Naive B cell (primary cell): ENCODE data around the gene ZNF48. TPM values are rescaled to one million over a fixed set of nuclear protein-coding genes. Genes with fewer than 3 reads are reported as not detected.

Experiments
- ATAC-seq, 2 donors: fragments of 150-1000 bp; cut with Tn5 transposase; 2 replicates each; pipeline ENCODE4 v1.10.0; 2021; ENCODE audit warnings: low read depth in 2 of 2, mild to moderate bottlenecking in 2 of 2, moderate library complexity in 2 of 2
- DNase-seq: peaks from one replicate; pipeline ENCODE4 v3.0.0; 2022
- H3K27ac Mint-ChIP-seq, 6 donors: one replicate each; pipeline ENCODE4 v1.8.0; 2020 to 2022; ENCODE audit warnings: mild to moderate bottlenecking in 6 of 6, mixed read lengths in 6 of 6, moderate library complexity in 5 of 6, inconsistent platforms in 2 of 6
- H3K27me3 Mint-ChIP-seq, 3 donors: one replicate each; pipeline ENCODE4 v1.8.0; 2021 to 2022; ENCODE audit warnings: mixed read lengths in 3 of 3, mild to moderate bottlenecking in 1 of 3
- H3K36me3 Mint-ChIP-seq, 2 donors: one replicate each; pipeline ENCODE4 v1.8.0; 2020 to 2022; ENCODE audit warnings: mixed read lengths in 2 of 2, inconsistent platforms in 1 of 2, mild to moderate bottlenecking in 1 of 2
- H3K4me1 Mint-ChIP-seq, 3 donors: one replicate each; pipeline ENCODE4 v1.8.0; 2020 to 2022; ENCODE audit warnings: mixed read lengths in 3 of 3, inconsistent platforms in 1 of 3, mild to moderate bottlenecking in 1 of 3, moderate library complexity in 1 of 3
- H3K4me3 Mint-ChIP-seq, 8 donors: one replicate each; pipeline ENCODE4 v1.8.0; 2020 to 2022; ENCODE audit warnings: mild to moderate bottlenecking in 8 of 8, mixed read lengths in 8 of 8, moderate library complexity in 8 of 8, inconsistent platforms in 2 of 8
- H3K9me3 Mint-ChIP-seq, 7 donors: one replicate each; pipeline ENCODE4 v1.8.0; 2020 to 2022; ENCODE audit warnings: mixed read lengths in 7 of 7, mild to moderate bottlenecking in 5 of 7, inconsistent platforms in 2 of 7, moderate library complexity in 1 of 7
- polyA plus RNA-seq, 6 donors: library from polyadenylated mRNA; unstranded; fragments of 300-500 nt; fragmentation: Illumina TruSeq; gene quantifications; one replicate each; pipeline ENCODE4 v1.2.3, GENCODE V29; 2021; ENCODE audit warnings: low read depth in 6 of 6

The ZNF48 gene
- polyA plus RNA-seq, result 1 to 10 TPM; 3.4 to 9.9 (median 7.0) TPM

DNA sequence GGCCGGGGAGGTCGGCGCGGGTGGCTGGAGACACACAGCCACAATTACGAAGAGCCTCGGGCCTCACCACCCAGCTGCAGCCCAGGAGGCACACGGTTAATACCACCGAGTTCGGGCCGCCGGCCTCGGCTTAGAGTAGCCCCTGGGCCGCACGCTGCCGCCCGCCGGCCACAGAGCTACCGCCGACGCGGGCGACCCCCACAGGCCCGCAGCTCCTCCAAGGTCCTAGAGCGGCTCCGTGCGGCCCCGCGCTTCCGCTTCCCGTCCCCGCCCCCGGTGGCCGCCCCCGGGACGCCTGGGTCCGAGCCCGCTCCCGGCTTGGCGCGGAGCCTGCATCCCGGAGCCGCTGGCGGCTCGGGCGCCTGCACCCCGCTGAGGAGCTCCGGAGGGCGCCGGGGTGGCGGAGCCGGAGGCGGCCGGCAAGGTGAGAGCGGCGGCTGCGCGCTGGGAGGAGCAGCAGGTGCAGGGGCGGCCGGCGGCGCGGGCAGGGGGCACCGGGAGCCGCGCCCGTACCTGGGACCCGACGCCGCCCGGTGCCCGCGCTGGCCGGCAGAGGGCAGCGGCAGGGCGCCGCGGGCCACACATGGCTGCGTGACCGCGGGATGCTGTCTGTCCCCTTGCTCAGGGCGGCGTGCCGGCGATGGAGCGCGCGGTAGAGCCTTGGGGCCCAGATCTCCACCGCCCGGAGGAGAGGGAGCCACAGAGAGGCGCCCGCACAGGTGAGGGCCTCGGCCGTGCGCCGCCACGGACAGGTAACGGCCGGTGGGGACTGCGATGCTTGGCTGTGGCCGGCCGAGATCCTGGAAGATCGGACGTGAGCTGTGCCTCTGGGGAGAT, at the start of gene ZNF48:
Gene ZNF48 (plus strand): TSS at position 266 of the 837 bp plus-strand sequence. CDS start 375 bp downstream, at position 641.
- H3K4me3 Mint-ChIP-seq, result peak within 1 kb of the TSS; percentile 77 to 97 (median 92)
- H3K4me1 Mint-ChIP-seq, result peaks cover 25 to 45% (median 34%) of the 10 kb centered on the region in 3 donors
- no peaks in the 10 kb centered on the region for H3K36me3 Mint-ChIP-seq
- peak within 1 kb of the TSS; percentile 49 to 96 (median 84) for H3K27ac Mint-ChIP-seq
- DNase-seq (peak; percentile 81), ATAC-seq (peak; percentile 90 to 97)
- H3K9me3 Mint-ChIP-seq, result no peaks in the 10 kb centered on the region
- no peaks in the 10 kb centered on the region for H3K27me3 Mint-ChIP-seq

DNA sequence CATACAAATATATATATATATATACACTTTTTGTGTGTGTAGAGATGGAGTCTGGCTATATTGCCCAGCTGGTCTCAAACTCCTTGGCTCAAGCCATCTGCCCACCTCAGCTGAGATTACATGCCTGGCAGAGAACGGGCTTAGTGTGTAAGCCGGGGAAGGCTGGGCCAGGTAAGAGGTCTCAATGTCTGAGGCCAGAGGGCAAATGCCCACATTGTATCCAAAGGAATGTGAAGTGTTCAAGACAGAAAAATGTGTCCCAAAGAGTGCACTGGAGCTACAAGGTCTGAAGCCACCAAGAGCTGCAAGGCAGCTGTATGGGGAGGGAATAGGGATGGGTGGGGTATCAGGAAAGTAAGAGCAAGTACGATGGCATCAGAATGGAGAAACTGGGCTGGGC, 48.9 kb upstream of the ZNF48 start:
- Mint-ChIP-seq H3K9me3 (no peaks in the 10 kb centered on the region), H3K4me3 (no peak overlapping the region), H3K27ac (peak overlapping the region in 2 of 6 donors; percentile 18 to 81), H3K27me3 (no peaks in the 10 kb centered on the region), H3K4me1 (peaks cover 22 to 27% (median 23%) of the 10 kb centered on the region in 3 donors), H3K36me3 (no peaks in the 10 kb centered on the region)
- ATAC-seq, result no peak
- DNase-seq, result no peak

DNA sequence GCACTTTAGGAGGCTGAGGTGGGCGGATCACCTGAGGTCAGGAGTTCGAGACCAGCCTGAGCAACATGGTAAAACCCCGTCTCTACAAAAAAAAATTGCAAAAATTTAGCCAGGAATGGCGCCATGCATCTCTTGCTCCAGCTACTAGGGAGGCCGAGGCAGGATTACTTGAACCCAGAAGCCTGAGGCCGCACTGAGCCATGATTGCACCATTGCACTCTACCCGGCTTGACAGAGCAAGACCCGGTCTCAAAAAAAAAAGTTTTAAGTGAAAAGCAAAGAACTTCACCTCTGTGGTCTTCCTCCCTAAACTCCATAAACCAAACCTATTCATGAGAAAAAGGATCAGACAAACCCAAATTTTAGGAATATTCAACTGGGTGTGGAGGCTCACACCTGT, 47.1 kb upstream of the ZNF48 start:
- no peaks in the 10 kb centered on the region for H3K9me3 Mint-ChIP-seq
- DNase-seq (no peak), ATAC-seq (no peak)
- H3K27ac Mint-ChIP-seq, result peak overlapping the region in 4 of 6 donors; percentile 27 to 75 (median 45)
- peak overlapping the region in 1 of 8 donors; percentile 61 for H3K4me3 Mint-ChIP-seq
- no peaks in the 10 kb centered on the region for H3K27me3 Mint-ChIP-seq
- H3K4me1 Mint-ChIP-seq, result peaks cover 33 to 41% (median 33%) of the 10 kb centered on the region in 3 donors
- H3K36me3 Mint-ChIP-seq, result no peaks in the 10 kb centered on the region

DNA sequence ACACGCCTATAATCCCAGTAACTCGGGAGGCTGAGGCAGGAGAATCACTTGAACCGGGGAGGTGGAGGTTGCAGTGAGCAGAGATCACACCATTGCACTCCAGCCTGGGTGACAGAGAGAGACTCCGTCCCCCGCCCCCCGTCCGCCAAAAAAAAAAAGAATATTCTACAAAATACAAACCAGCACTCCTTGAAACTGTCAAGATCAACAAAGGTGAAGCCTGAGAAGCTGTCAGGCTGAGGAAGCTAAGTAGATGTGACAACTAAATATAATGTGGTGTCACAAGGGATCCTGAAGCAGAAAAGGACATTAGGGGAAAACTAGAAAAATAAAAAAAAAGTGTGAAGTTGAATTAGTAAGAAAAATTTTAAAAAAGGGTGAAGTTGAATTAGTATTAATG, 46.3 kb upstream of the ZNF48 start:
- peaks cover 35 to 49% (median 38%) of the 10 kb centered on the region in 3 donors for H3K4me1 Mint-ChIP-seq
- no peaks in the 10 kb centered on the region for H3K27me3 Mint-ChIP-seq
- H3K36me3 Mint-ChIP-seq, result no peaks in the 10 kb centered on the region
- ATAC-seq (no peak), DNase-seq (no peak)
- peak overlapping the region in 6 of 8 donors; percentile 16 to 81 (median 30) for H3K4me3 Mint-ChIP-seq
- no peaks in the 10 kb centered on the region for H3K9me3 Mint-ChIP-seq
- H3K27ac Mint-ChIP-seq, result peak overlapping the region in 4 of 6 donors; percentile 42 to 92 (median 81)

DNA sequence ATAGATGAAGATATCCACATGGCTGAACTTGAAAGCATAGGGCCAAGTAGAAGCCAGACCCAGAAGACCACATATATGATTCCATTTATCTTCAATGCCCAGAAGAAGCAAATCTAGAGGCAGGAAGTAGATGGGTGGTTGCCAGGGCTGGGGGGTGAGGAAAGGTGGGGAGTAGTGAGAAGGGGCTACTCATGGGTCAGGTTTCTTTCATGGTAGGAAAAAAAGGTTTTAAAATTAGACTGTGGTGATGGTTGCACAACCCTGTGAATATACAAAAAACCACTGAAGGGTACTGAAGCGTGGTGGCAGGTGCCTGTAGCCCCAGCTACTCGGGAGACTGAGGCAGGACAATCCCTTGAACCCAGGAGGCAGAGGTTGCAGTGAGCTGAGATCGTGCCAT, 45.5 kb upstream of the ZNF48 start:
- H3K9me3 Mint-ChIP-seq, result no peaks in the 10 kb centered on the region
- H3K27me3 Mint-ChIP-seq, result no peaks in the 10 kb centered on the region
- H3K36me3 Mint-ChIP-seq, result no peaks in the 10 kb centered on the region
- peak; percentile 30 to 34 for ATAC-seq
- H3K27ac Mint-ChIP-seq, result peak overlapping the region; percentile 54 to 92 (median 78)
- peaks cover 42 to 57% (median 44%) of the 10 kb centered on the region in 3 donors for H3K4me1 Mint-ChIP-seq
- H3K4me3 Mint-ChIP-seq, result peak overlapping the region in 7 of 8 donors; percentile 34 to 81 (median 69)
- no peak for DNase-seq

DNA sequence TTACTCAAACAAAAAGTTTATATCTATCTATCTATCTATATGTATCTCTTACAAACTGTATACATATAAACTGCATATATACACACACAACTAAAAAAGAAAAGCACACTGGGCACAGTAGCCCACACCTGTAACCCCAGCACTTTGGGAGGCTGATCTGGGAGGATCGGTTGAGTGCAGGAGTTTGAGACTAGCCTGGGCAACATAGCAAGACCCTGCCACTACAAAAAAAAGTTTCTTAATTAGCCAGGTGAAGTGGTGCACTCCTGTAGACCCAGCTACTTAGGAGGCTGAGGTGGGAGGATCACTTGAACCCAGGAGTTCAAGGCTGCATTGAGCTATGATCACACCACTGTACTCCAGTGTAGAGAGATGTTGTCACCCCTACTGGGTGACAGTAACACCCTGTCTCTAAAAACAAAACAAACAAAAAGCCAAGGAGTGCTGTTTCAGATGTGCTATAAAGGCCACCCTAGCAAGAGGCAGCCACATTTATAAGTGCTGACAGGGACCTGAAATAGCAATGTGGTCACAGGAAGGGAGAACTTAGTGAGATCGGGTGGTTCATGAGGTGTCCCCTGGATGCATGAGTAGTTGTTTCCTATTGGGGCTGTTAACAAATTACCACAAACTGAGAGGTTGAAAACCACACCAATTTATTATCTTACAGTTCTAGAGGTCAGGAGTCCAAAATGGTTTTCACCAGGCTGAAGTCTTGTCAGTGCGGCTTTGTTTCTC, 44.9 kb upstream of the ZNF48 start:
- Mint-ChIP-seq H3K4me3 (peak overlapping the region in 6 of 8 donors; percentile 50 to 81 (median 70)), H3K27ac (peak overlapping the region in 4 of 6 donors; percentile 65 to 93 (median 89)), H3K4me1 (peaks cover 46 to 62% (median 48%) of the 10 kb centered on the region in 3 donors), H3K27me3 (no peaks in the 10 kb centered on the region), H3K36me3 (no peaks in the 10 kb centered on the region), H3K9me3 (no peaks in the 10 kb centered on the region)
- no peak for ATAC-seq
- no peak for DNase-seq

DNA sequence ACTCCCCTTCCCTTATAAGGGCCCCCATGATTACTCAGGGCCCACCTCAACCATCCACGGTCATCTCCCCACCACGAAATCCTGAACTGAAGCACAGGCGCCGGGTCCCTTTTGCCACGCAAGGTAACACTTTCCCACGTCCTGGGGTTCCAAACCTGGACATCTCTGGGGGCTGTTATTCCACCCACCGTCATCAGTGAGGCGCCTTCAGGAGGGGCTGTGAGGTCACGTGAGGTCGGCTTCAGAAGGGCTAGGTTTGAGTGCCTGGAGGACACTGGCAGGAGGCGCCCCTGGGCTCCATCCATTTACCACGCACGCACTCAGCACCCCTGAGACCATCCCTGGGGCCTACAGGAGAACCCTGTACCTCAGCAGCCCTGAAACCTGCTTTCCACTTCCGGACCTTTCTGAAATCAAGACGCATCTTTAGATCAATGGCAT, 44.2 kb upstream of the ZNF48 start:
- Mint-ChIP-seq H3K4me3 (peak overlapping the region in 4 of 8 donors; percentile 19 to 71 (median 59)), H3K4me1 (peaks cover 51 to 69% (median 52%) of the 10 kb centered on the region in 3 donors), H3K27me3 (no peaks in the 10 kb centered on the region), H3K27ac (peak overlapping the region in 3 of 6 donors; percentile 72 to 92 (median 86)), H3K9me3 (no peaks in the 10 kb centered on the region), H3K36me3 (no peaks in the 10 kb centered on the region)
- DNase-seq (no peak), ATAC-seq (no peak)

DNA sequence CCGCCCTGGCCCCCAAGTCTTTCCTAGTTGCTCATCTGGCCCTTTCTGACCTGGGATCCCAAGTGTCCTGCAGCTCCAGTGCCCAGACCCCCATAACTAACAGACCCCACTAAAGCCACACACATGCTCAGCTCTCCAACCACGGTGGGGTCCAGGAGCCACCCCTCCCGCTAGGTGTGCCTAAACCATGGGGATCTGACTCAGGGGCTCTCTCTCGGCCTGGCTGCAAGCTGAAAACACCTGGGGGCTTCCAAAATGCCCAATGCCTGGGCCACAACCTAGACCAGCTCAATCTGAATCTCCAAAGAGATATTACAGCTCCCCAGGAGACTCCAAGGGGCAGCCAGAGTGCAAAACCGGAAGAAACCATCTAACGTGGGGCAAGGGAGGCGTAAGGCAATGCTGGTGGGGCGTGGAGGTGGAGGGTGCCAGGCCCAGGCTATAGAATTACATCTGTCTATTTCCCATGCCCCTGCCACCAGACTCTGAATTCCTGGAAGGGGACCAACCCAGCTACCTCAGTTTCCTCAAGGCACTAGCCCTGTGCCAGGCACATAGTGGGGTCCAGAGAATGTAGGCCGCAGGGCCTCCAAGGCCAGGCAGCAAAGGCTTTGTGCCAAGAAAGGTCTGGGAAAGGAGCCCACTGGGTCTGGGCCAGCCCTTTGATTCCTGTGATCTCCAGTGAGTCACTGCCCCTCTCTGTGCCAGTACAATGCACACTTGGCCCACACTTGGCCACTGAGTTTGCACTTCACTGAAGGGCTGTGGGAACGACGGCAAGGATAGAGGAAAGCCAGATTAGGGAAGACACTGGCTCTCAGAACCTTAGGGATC, 43.4 kb upstream of the ZNF48 start:
- Mint-ChIP-seq H3K36me3 (no peaks in the 10 kb centered on the region), H3K9me3 (no peaks in the 10 kb centered on the region), H3K4me3 (peak overlapping the region in 7 of 8 donors; percentile 19 to 98 (median 54)), H3K27me3 (no peaks in the 10 kb centered on the region), H3K4me1 (peaks cover 55 to 77% (median 57%) of the 10 kb centered on the region in 3 donors), H3K27ac (peak overlapping the region in 4 of 6 donors; percentile 5 to 89 (median 79))
- ATAC-seq, result no peak
- no peak for DNase-seq

DNA sequence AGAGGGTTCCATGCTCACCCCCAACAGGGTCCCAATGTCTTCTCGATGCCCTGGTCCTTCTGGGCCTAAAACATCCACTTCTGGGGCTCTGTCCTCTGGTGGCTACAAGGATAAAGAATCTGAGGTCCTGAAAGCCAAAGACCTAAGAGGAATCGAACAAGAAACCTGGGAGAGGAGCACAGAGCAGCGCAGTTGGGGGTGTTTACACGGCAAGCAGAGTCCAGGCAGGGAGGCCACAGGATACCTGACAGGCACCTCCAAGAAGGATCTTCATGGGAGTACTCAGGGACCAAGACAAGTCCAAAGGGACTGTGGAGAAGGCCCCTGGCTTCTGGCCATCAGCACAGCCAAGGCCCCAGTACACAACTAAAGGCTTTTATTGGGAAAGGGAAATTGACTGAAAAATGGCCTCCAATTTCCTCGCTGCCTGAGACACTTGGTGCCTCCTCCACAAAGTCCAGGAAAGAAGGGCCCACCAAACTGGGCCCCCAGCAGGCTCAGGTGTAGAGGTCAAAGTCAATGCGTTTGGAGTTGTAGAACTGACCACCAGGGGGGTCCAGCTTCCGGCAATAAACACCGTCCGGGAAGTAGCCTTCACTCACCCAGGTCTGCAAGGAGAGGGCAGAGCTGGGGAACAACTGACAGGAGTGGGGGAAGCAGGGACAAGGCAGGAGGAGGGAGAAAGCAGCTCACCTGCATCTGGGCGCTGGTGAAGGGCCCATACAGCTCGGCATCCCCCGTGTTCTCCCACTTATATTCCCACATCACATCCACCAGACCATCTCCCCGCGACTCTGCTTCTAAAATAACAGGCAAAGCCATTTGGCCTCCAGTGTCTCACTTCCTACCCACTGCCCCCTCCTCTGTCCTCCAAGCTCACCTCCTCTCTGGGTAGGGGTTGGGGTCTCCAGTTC, 42.5 kb upstream of the ZNF48 start:
- no peaks in the 10 kb centered on the region for H3K27me3 Mint-ChIP-seq
- ATAC-seq, result no peak
- no peaks in the 10 kb centered on the region for H3K36me3 Mint-ChIP-seq
- H3K4me1 Mint-ChIP-seq, result peaks cover 55 to 84% (median 61%) of the 10 kb centered on the region in 3 donors
- peak overlapping the region; percentile 30 to 98 (median 74) for H3K4me3 Mint-ChIP-seq
- no peak for DNase-seq
- H3K9me3 Mint-ChIP-seq, result no peaks in the 10 kb centered on the region
- H3K27ac Mint-ChIP-seq, result peak overlapping the region in 3 of 6 donors; percentile 40 to 58 (median 54)

DNA sequence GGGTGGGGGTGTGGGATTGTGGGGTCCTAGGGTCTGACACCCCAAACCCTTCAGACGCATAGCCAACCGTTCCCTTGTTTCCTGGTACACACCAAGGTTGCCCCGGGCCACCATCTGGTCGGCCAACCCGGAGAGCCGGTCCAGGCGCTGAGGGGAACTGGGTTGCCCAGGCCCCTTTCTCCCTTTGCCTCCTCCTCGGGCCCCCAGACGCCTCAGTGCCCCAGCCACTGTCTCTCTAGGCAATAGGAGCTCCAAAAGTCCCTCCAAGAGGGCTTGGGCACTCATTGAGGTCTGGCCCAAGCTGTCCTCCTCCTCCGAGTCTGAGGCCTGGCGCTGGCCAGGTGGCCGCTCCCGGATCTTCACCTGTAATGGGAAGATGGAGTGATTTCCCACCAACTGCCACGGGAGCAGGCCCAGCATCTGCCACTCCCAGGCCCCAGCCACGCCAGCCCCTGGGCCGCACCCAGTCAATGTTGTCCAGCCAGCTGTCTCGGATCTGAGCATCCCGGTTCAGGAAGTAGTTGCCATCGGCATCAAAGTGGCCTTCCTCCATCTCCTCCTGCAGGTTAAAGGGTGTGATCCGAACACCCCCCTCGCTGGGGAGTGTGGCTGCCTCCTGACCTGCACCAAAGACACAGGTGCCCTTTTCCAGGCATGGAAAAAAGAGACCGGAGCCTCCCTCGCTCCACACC, 41.6 kb upstream of the ZNF48 start:
- peak overlapping the region in 3 of 6 donors; percentile 27 to 98 (median 54) for H3K27ac Mint-ChIP-seq
- H3K4me1 Mint-ChIP-seq, result peaks cover 55 to 84% (median 61%) of the 10 kb centered on the region in 3 donors
- no peaks in the 10 kb centered on the region for H3K36me3 Mint-ChIP-seq
- no peak for ATAC-seq
- no peaks in the 10 kb centered on the region for H3K27me3 Mint-ChIP-seq
- no peaks in the 10 kb centered on the region for H3K9me3 Mint-ChIP-seq
- H3K4me3 Mint-ChIP-seq, result peak overlapping the region; percentile 93 to 98 (median 96)
- DNase-seq, result no peak

DNA sequence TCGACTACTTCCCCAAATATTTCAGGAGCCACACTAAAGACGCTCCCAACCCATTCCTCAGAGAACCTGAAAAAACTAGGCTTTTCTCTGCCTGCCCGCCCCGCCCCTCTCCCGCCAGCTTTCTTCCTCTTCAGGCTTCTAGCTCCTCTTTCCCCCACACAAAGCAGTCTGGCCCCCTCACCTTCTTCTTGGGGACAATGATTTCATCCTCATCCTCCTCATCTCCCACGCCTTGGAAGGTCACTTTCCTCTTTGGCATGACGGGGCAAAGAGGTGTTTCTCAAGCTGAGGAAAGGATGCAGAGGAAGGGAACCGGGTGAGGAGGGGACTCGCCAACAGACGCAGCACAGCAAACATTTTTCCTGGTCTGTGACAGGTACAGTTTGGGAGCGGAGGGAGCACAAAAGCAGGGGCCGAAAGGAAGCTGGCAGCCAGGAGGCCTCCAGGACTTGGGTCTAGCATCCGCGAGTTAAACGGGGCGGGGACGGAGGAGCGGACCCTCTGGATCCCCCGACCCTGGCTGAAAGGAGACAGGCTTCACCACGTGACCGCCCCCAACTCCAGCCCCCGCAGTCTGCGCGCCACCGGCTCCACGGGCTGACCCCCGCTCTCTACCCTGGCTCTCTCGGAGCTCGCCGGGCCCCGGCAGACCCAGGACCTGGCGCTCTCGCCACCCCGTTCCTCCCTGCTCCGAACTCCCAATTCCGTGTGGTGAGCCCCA, 40.6 kb upstream of the ZNF48 start:
- no peak for DNase-seq
- Mint-ChIP-seq H3K4me3 (peak overlapping the region; percentile 93 to 98 (median 96)), H3K9me3 (no peaks in the 10 kb centered on the region), H3K27ac (peak overlapping the region; percentile 97 to 99 (median 98)), H3K27me3 (no peaks in the 10 kb centered on the region), H3K4me1 (peaks cover 48 to 75% (median 52%) of the 10 kb centered on the region in 3 donors), H3K36me3 (no peaks in the 10 kb centered on the region)
- peak; percentile 26 to 37 for ATAC-seq
